Endothelial cell of umbilical vein (primary cell): ENCODE data around the gene LRP1B. TPM values are rescaled to one million over a fixed set of nuclear protein-coding genes. Genes with fewer than 3 reads are reported as not detected.

Experiments used
- BruUV-seq: library from RNA; stranded (reverse); fragments of 400-500 nt; replicated peaks from 2 replicates; lab custom pipeline; 2021; lab: Mats Ljungman, UMichigan
- CTCF ChIA-PET: fragments of 300-600, 350-600 bp; sonication (Branson Sonifier 250); formaldehyde crosslinking; loops from one replicate; lab custom pipeline; 2021; ENCODE audit warnings: antibody characterized with exemption, inconsistent platforms; lab: Charles Lee
- POLR2A ChIA-PET: fragments of 300-600, 350-600 bp; sonication (Branson Sonifier 250); formaldehyde crosslinking; loops from one replicate; lab custom pipeline; 2021; ENCODE audit warnings: antibody characterized with exemption, inconsistent platforms; lab: Charles Lee
- DNase-seq: peaks from one replicate; pipeline ENCODE4 v3.0.0-alpha.2; 2011; ENCODE audit warnings: low read depth, low spot score
- FAIRE-seq: peaks from 2 replicates; lab custom pipeline; 2011; peaks lifted over from hg19 to GRCh38; lab: Jason Lieb, UNC
- H2AFZ ChIP-seq: 2 replicates; pipeline ENCODE4 v1.6.0; 2012; ENCODE audit warnings: low read depth, low read length, control low read depth, inconsistent platforms
- H3K27ac ChIP-seq: 2 replicates; pipeline ENCODE4 v1.5.1; 2011; ENCODE audit warnings: low read depth, mild to moderate bottlenecking, control low read depth, low read length, moderate library complexity; ENCODE audit not compliant: insufficient read depth
- H3K27me3 ChIP-seq, 2 experiments: 2 replicates each; pipeline versions ENCODE4 v1.6.0 to v1.6.1; 2011; ENCODE audit warnings: low read length in 2 of 2, mixed read lengths in 1 of 2; ENCODE audit not compliant: control insufficient read depth in 2 of 2, insufficient read depth in 2 of 2
- H3K36me3 ChIP-seq, 2 experiments: 2 replicates in 1 of 2; 3 replicates in 1 of 2; pipeline ENCODE4 v1.5.1; 2011; ENCODE audit warnings: low read length in 2 of 2, mild to moderate bottlenecking in 1 of 2, moderate library complexity in 1 of 2; ENCODE audit not compliant: control insufficient read depth in 2 of 2, insufficient read depth in 2 of 2; ENCODE audit errors: extremely low read depth in 1 of 2
- H3K4me1 ChIP-seq: 3 replicates; pipeline ENCODE4 v1.5.1; 2011; ENCODE audit warnings: mild to moderate bottlenecking, low read length; ENCODE audit not compliant: control insufficient read depth, insufficient read depth; ENCODE audit errors: extremely low read depth
- H3K4me2 ChIP-seq: 2 replicates; pipeline ENCODE4 v1.6.1; 2011; ENCODE audit warnings: low read length, control low read depth, mixed read lengths; ENCODE audit not compliant: insufficient read depth
- H3K4me3 ChIP-seq, 3 experiments: fragments of 200-600 bp in 1 of 3; sonication (generic), shearing (Covaris generic) in 1 of 3; replicated peaks in 1 of 3; 2 replicates each; pipeline ENCODE4 v1.5.1; 2011 to 2016; ENCODE audit warnings: control low read depth in 3 of 3, low read length in 3 of 3, mild to moderate bottlenecking in 2 of 3, inconsistent platforms in 1 of 3, low read depth in 1 of 3, moderate library complexity in 1 of 3; ENCODE audit not compliant: insufficient read depth in 1 of 3
- H3K79me2 ChIP-seq: 2 replicates; pipeline ENCODE4 v1.6.0; 2012; ENCODE audit warnings: low read length, inconsistent platforms; ENCODE audit not compliant: control insufficient read depth, insufficient read depth
- H3K9ac ChIP-seq: replicated peaks from 2 replicates; pipeline ENCODE3; 2011; ENCODE audit warnings: low read length, control low read depth; ENCODE audit not compliant: insufficient read depth; ENCODE audit errors: extremely low read depth
- H3K9me1 ChIP-seq: replicated peaks from 3 replicates; pipeline ENCODE4 v1.6.0; 2011; ENCODE audit warnings: mild to moderate bottlenecking, low read length; ENCODE audit not compliant: control insufficient read depth, insufficient read depth; ENCODE audit errors: extremely low read depth
- H3K9me3 ChIP-seq: replicated peaks from 2 replicates; pipeline ENCODE4 v1.5.1; 2012; ENCODE audit warnings: low read length, inconsistent platforms; ENCODE audit not compliant: control insufficient read depth, insufficient read depth
- H4K20me1 ChIP-seq: replicated peaks from 2 replicates; pipeline ENCODE3; 2011; ENCODE audit warnings: mild to moderate bottlenecking, low read length; ENCODE audit not compliant: control insufficient read depth, insufficient read depth; ENCODE audit errors: extremely low read depth
- EZH2 ChIP-seq: IDR thresholded peaks from 2 replicates; pipeline ENCODE4 v1.6.1; 2012; ENCODE audit warnings: borderline replicate concordance, low read depth, mild to moderate bottlenecking, moderate library complexity, low read length, inconsistent platforms; ENCODE audit not compliant: severe bottlenecking
- FOS ChIP-seq: IDR thresholded peaks from 2 replicates; pipeline ENCODE4 v1.6.1; 2011; ENCODE audit warnings: mild to moderate bottlenecking, low read length, moderate library complexity, borderline replicate concordance; ENCODE audit not compliant: insufficient read depth
- GATA2 ChIP-seq: IDR thresholded peaks from 2 replicates; pipeline ENCODE4 v1.7.0; 2011; ENCODE audit warnings: low read depth, mild to moderate bottlenecking, moderate library complexity, mixed read lengths, low read length; ENCODE audit not compliant: insufficient read length, insufficient read depth
- JUN ChIP-seq: IDR thresholded peaks from 2 replicates; pipeline ENCODE4 v1.6.1; 2011; ENCODE audit warnings: borderline replicate concordance, low read depth; ENCODE audit not compliant: insufficient read length, insufficient read depth
- MYC ChIP-seq: IDR thresholded peaks from one replicate; pipeline ENCODE4 v1.6.1; 2011; ENCODE audit warnings: mild to moderate bottlenecking, low read depth, low read length
- POLR2A ChIP-seq: IDR thresholded peaks from 2 replicates; pipeline ENCODE4 v1.6.1; 2012; ENCODE audit warnings: low read depth, mild to moderate bottlenecking, control low read depth, low read length
- POLR2AphosphoS5 ChIP-seq: IDR thresholded peaks from 2 replicates; pipeline ENCODE4 v1.6.1; 2012; ENCODE audit warnings: low read depth, mild to moderate bottlenecking, control low read depth, low read length, moderate library complexity; ENCODE audit not compliant: insufficient read depth
- dilution Hi-C: fragments of 300-500 bp; cut with MboI; formaldehyde crosslinking; loops from one replicate; pipeline ENCODE4 v1.15.0; 2019; ENCODE audit warnings: low sequenced_read_pairs; ENCODE audit not compliant: extremely low pct_ligation_motif_present
- intact Hi-C: fragments of 100-400 bp; cut with micrococcal nuclease; formaldehyde crosslinking; loops from one replicate; pipeline ENCODE4 v1.10.0; 2022
- polyA plus RNA-seq, 4 experiments: library from polyadenylated mRNA; depleted of rRNA in 3 of 4; stranded (reverse) in 3 of 4; unstranded in 1 of 4; fragments of >200 nt; gene quantifications; 2 replicates each; pipeline versions ENCODE4 v1.2.1 to v1.2.3, GENCODE V29; 2011 to 2012; ENCODE audit warnings: missing spikeins in 1 of 4
- total RNA-seq: library from RNA; stranded (reverse); gene quantifications from 2 replicates; pipeline ENCODE4 v1.2.3, GENCODE V29; 2021
- TF ChIP-seq, protein P1 (sequence below), 2 donors: IDR thresholded peaks; 1 replicate in 1 of 2; 2 replicates in 1 of 2; pipeline ENCODE4 v1.5.1; 2011; ENCODE audit warnings: low read length in 2 of 2, mild to moderate bottlenecking in 2 of 2, moderate library complexity in 2 of 2, control low read depth in 1 of 2, inconsistent platforms in 1 of 2, low read depth in 1 of 2; ENCODE audit not compliant: insufficient read depth in 1 of 2; ENCODE audit errors: extremely low read depth in 1 of 2
- TF ChIP-seq, protein P2 (sequence below): IDR thresholded peaks from 2 replicates; pipeline ENCODE4 v1.6.1; 2011; ENCODE audit not compliant: insufficient read depth, insufficient read length

The LRP1B gene
- total and polyA plus RNA-seq, 2 donors (not counting 3 experiments of a cell fraction or from before 2014, with no cell fraction given): 0.03 to 0.07 TPM

DNA sequence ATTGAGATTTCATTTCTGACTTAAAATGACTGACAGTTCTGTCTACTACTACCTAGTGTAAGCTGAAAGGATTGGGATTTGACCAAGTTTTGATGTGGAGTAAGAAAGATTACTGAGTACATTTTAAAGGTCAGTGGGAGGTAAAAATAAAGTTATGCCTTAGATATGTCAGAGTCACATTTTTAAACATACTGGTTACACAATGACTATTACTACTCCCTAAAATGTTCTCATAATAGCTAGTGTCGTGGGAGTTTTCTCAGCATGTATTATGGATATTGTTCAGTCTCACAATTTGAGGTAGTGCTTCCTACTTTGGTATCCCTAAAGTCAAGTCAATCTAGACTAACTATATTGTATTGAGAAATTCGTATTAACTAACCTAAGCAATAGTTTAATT, 1092.5 kb downstream of the LRP1B start:
- FAIRE-seq (no peak), DNase-seq (no peak)
- Histone ChIP-seq H4K20me1 (no peaks in the 10 kb centered on the region), H3K9ac (no peak overlapping the region), H3K9me1 (no peaks in the 10 kb centered on the region), H3K36me3 (no peaks in the 10 kb centered on the region), H2AFZ (no peak overlapping the region), H3K27me3 (no peaks in the 10 kb centered on the region), H3K4me2 (no peak overlapping the region), H3K4me1 (peaks cover 12% of the 10 kb centered on the region), H3K9me3 (no peaks in the 10 kb centered on the region), H3K27ac (no peak overlapping the region), H3K4me3 (no peak overlapping the region), H3K79me2 (no peaks in the 10 kb centered on the region)
- no TSS peak for BruUV-seq
- TF ChIP-seq, protein P1, sequence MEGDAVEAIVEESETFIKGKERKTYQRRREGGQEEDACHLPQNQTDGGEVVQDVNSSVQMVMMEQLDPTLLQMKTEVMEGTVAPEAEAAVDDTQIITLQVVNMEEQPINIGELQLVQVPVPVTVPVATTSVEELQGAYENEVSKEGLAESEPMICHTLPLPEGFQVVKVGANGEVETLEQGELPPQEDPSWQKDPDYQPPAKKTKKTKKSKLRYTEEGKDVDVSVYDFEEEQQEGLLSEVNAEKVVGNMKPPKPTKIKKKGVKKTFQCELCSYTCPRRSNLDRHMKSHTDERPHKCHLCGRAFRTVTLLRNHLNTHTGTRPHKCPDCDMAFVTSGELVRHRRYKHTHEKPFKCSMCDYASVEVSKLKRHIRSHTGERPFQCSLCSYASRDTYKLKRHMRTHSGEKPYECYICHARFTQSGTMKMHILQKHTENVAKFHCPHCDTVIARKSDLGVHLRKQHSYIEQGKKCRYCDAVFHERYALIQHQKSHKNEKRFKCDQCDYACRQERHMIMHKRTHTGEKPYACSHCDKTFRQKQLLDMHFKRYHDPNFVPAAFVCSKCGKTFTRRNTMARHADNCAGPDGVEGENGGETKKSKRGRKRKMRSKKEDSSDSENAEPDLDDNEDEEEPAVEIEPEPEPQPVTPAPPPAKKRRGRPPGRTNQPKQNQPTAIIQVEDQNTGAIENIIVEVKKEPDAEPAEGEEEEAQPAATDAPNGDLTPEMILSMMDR (IDR thresholded peaks at IDR 0.05; ENCODE audit: extremely low read depth in 1 of 2, insufficient read depth in 1 of 2, low read depth in 1 of 2, low read length in 2 of 2): no peak
- no peak for TF ChIP-seq JUN
- TF ChIP-seq, protein P2, sequence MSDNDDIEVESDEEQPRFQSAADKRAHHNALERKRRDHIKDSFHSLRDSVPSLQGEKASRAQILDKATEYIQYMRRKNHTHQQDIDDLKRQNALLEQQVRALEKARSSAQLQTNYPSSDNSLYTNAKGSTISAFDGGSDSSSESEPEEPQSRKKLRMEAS: no peak
- intact Hi-C loops (no loop called here), dilution Hi-C loops (no loop called here)
- CTCF ChIA-PET: no interaction called here
- POLR2A ChIA-PET: no interaction called here

DNA sequence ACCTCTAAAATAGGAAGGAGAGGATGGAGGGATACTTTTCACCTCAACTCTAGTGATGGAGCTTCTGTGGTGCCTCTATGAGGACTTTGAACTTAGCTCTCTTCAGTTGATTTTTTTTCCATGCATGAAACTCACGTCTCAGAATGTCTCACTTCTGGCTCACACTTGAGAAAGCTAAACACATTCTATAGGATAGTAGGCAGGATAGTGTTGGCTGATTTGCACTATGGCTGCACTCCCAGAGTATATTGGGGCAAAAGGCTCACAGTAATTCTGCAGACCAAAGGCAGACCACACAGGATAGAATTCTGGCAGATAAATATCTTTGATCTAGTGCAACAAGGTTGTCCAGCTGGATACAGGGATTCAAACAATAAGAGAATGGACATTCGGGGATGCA, 1093.5 kb downstream of the LRP1B start:
- ChIA-PET CTCF (interaction anchor here (1.1 kb wide), 1 partner anchor 15 kb away, joined by 3 read pairs; no protein-coding TSS in a partner anchor), POLR2A (no interaction called here)
- TF ChIP-seq POLR2A: no peak
- no peak for TF ChIP-seq FOS
- TF ChIP-seq, protein P1 (IDR thresholded peaks at IDR 0.05; ENCODE audit: extremely low read depth in 1 of 2, insufficient read depth in 1 of 2, low read depth in 1 of 2, low read length in 2 of 2): no peak
- TF ChIP-seq MYC: no peak
- TF ChIP-seq, protein P2: no peak
- TF ChIP-seq EZH2: no peak
- TF ChIP-seq GATA2: no peak
- no peak for TF ChIP-seq POLR2AphosphoS5
- no peak for TF ChIP-seq JUN
- no peak overlapping the region for H3K4me2 ChIP-seq
- no TSS peak for BruUV-seq
- H3K27ac ChIP-seq: no peak overlapping the region
- H3K4me1 ChIP-seq: peaks cover 12% of the 10 kb centered on the region
- dilution Hi-C loops (no loop called here), intact Hi-C loops (no loop called here)
- no peak overlapping the region for H3K4me3 ChIP-seq
- H2AFZ ChIP-seq: no peak overlapping the region
- H3K9me1 ChIP-seq: no peaks in the 10 kb centered on the region
- DNase-seq (no peak), FAIRE-seq (no peak)
- H4K20me1 ChIP-seq: no peaks in the 10 kb centered on the region
- H3K9me3 ChIP-seq: no peaks in the 10 kb centered on the region
- H3K36me3 ChIP-seq: no peaks in the 10 kb centered on the region
- H3K79me2 ChIP-seq: no peaks in the 10 kb centered on the region
- H3K27me3 ChIP-seq: no peaks in the 10 kb centered on the region
- H3K9ac ChIP-seq: no peak overlapping the region
